Measurements from ENCODE around the gene ADCY9.

ADCY9 gene

DNA sequence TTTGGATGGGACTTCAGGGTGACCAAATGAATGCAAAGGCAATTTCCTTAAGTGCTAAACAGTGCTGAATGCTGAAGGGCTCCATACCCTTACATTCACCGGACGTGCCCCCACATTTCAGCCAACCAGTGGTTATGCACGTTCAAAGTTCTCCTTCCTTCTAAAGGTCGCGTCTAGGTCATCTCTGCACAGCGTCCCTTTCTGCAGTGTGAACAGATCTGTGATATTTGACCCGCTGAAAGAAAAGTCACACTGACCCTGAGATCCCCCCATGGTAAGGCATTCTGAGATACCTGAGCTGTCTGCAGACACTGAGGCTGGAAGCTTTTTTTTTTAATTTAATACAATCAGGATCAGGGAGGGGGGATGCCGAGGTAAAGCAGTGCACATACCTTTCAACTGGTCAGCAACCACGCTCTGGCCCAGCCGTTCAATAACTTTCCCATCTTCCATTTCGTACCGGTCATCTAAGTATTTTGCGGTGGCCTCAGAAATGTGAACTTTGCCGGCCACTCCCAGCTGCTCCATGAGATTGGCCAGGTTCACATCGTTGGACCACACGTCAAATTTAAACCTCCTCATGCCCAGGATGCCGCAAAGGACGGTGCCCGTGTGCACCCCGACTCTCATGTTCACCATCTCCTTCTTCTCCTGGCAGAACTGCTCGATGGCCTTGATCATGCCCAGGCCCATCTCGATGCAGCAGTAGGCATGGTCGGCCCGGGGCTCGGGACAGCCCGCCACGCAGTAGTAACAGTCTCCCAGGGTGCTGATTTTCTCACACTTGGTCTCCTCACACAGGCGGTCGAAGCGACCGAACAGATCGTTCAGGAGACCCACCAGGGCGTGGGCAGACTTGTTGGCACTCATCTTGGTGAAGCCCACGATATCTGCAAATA is 2.6 kb downstream of the ADCY9 start:
- DNase-seq (ENCODE audit: low read depth) = no peak
- TF ChIP-seq, protein P1, sequence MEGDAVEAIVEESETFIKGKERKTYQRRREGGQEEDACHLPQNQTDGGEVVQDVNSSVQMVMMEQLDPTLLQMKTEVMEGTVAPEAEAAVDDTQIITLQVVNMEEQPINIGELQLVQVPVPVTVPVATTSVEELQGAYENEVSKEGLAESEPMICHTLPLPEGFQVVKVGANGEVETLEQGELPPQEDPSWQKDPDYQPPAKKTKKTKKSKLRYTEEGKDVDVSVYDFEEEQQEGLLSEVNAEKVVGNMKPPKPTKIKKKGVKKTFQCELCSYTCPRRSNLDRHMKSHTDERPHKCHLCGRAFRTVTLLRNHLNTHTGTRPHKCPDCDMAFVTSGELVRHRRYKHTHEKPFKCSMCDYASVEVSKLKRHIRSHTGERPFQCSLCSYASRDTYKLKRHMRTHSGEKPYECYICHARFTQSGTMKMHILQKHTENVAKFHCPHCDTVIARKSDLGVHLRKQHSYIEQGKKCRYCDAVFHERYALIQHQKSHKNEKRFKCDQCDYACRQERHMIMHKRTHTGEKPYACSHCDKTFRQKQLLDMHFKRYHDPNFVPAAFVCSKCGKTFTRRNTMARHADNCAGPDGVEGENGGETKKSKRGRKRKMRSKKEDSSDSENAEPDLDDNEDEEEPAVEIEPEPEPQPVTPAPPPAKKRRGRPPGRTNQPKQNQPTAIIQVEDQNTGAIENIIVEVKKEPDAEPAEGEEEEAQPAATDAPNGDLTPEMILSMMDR (conservative IDR thresholded peaks at IDR 0.05; ENCODE audit: low read depth, low read length) = no peak
- H3K4me3 ChIP-seq (ENCODE audit: low read length) = no peak overlapping the region

DNA sequence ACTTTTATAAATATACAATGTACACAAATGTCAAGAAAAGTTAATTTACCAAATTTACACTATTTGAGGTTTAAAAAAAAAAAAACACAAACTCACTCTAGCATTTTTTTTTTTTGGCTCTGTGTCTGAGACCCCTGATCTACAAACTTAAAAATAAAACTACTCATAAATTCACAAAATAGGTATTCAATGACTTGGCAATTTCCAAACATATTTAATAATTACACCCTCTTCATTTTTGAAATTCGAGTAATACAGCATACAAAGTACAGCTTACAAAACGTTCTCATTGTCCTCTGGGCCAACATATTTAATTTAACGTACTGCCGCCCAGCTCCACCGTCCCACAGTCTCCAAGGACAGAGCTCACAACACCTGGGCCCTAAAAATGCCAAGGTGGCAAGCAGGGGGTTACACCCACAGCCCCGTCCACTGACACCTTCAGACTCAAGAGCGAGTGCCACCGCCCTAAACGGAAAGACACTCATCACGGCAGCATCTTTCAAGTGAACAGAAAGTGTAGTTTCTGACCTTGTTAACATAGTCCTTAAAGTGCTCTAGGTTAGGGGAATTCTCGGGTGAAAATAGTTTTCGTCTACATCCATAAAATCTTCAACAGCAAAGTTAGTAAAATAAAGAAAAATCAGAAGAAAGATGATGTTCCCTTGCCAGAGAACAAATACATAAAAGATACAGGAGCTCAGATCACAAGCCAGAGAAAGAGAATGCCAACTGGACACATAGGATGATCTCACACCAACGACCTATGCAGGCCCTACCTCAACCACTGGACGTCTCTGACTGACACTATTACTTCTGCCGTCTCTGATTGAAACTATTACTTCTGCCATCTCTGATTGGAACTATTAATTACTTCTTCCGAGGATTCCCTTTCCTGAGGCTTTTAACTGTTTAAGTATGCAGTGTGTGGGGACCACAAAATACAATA is 4.2 kb downstream of the ADCY9 start:
- no peak for DNase-seq (ENCODE audit: low read depth)
- no peak overlapping the region for H3K4me3 ChIP-seq (ENCODE audit: low read length)
- TF ChIP-seq, protein P1 (conservative IDR thresholded peaks at IDR 0.05; ENCODE audit: low read depth, low read length) = no peak

DNA sequence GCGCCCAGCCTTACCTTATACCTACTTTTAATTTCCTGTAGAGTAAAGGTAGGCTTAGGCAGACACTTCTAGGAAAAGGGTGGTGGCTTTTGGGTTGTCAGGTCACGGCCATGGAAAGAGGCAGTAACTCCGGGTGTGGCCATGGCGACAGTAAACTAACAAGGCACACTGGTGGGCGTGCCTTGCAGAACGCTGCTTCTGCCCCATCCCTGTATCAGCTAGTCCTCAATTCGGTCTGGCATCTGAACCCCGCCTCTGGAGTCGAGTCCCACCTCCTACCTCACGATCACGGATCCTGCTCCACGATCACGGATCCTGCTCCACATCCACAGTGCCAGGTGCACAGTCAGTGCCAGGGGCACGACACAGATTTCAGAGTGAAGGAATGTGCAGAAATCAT is 5.6 kb downstream of the ADCY9 start:
- TF ChIP-seq, protein P1 (conservative IDR thresholded peaks at IDR 0.05; ENCODE audit: low read depth, low read length) = no peak
- no peak for DNase-seq (ENCODE audit: low read depth)
- no peak overlapping the region for H3K4me3 ChIP-seq (ENCODE audit: low read length)

DNA sequence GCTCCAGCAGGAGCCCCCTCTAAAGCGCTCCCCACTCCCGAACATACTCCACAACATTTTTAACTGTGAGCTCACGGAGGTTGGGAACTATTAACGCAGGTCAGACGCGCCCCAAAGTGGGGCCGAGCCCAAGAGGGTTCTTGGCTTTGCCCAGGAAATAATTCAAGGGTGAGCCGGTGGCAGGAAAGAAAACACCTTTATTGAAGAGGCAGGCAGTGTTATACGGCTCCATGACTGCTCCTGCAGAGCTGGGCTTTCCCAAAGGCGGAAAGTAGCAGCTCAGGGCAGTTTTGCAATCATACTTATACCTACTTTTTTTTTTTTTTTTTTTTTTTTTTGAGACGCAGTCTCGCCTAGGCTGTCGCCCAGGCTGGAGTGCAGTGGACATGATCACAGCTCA is 6.2 kb downstream of the ADCY9 start:
- TF ChIP-seq, protein P1 (conservative IDR thresholded peaks at IDR 0.05; ENCODE audit: low read depth, low read length) = no peak
- H3K4me3 ChIP-seq (ENCODE audit: low read length) = no peak overlapping the region
- no peak for DNase-seq (ENCODE audit: low read depth)

DNA sequence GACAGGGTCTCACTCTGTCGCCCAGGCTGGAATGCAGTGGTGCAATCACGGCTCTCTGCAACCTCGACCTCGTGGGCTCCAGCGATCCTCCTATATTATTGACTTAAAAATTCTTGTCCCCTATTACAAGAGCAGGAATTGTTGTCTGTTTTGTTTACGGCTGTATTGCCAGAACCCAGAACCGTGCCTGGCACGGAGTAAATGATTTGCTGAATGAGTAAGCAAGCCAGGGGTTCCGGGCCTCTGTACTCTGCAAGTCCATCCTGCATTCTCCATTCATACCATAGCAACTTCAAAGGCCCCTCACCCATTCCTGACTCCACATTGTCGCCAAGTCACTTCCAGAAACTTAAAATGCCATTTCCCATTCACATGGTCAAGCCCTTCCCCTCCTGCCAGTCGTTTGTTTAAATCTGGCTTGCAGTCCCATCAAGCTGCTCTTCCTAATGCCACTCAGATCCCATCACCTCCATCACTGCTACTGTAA is 6.9 kb downstream of the ADCY9 start:
- DNase-seq (ENCODE audit: low read depth) = no peak
- TF ChIP-seq, protein P1 (conservative IDR thresholded peaks at IDR 0.05; ENCODE audit: low read depth, low read length) = no peak
- no peak overlapping the region for H3K4me3 ChIP-seq (ENCODE audit: low read length)

DNA sequence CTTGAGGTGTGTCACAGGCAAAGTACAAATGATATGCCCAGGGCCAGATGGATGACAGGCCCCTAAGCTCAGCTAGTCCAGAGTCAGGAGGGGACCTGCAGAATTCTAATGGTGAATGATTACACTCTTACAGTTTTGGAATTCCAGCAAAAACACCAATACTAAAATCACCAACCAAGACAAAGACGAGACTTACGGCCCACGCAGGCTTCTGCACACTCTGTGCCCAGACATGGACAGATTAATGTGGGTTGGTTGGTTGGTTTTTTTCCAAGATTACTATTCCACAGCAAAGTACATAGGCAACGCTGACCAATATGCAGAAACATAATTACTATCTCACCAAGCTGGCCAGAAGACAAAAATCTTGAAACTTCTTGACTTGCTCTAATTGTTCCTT is 9.7 kb downstream of the ADCY9 start:
- TF ChIP-seq, protein P1 (conservative IDR thresholded peaks at IDR 0.05; ENCODE audit: low read depth, low read length) = no peak
- DNase-seq (ENCODE audit: low read depth) = no peak
- H3K4me3 ChIP-seq (ENCODE audit: low read length) = no peak overlapping the region
